GM12874 (cell line): ENCODE results near the gene ATP6V1B1.

ENCODE experiments used
- TF ChIP-seq, protein P1 (sequence below): IDR thresholded peaks from 2 replicates; pipeline ENCODE4 v1.5.1; 2011; ENCODE audit warnings: low read depth, mild to moderate bottlenecking, control low read depth, low read length, moderate library complexity; ENCODE audit not compliant: insufficient read depth

ATP6V1B1 gene

GRCh38 chr2:70903171-70903570 is 32.5 kb upstream of the ATP6V1B1 start:
- TF ChIP-seq, protein P1, sequence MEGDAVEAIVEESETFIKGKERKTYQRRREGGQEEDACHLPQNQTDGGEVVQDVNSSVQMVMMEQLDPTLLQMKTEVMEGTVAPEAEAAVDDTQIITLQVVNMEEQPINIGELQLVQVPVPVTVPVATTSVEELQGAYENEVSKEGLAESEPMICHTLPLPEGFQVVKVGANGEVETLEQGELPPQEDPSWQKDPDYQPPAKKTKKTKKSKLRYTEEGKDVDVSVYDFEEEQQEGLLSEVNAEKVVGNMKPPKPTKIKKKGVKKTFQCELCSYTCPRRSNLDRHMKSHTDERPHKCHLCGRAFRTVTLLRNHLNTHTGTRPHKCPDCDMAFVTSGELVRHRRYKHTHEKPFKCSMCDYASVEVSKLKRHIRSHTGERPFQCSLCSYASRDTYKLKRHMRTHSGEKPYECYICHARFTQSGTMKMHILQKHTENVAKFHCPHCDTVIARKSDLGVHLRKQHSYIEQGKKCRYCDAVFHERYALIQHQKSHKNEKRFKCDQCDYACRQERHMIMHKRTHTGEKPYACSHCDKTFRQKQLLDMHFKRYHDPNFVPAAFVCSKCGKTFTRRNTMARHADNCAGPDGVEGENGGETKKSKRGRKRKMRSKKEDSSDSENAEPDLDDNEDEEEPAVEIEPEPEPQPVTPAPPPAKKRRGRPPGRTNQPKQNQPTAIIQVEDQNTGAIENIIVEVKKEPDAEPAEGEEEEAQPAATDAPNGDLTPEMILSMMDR: no peak

DNA sequence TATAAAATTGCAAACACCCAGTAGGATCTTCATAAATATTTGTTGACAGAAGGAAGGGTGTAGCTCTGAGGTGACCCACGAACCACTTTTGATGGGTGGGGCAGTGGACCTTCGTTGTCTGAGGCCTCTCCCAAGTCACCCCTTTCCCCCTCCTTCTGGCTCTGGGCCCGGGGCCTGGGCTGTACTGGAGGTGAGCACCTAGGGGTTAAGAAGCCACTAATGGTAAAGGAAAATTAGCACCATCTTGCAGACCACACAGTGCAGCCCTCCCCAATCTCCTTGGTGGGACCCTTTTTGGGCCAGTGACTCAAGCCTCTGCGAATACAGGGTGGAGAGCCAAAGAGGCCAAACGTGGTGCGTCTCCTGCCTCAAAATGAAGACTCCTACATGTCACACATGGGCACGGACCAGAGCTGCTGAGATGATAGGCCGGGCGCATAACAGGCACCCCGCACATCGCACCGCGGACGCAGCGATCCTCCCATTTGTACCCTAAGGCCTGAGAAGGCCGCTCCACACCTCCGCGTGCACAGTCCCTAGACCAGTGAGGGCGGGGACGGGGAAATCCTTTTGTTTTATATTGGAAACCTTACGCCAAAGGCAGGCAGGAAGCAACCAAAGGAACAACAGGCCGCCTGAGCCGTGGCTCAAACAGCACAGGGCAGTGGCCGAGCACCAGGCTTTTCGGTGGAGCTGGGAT is 31.9 kb upstream of the ATP6V1B1 start:
- TF ChIP-seq, protein P1: no peak

DNA sequence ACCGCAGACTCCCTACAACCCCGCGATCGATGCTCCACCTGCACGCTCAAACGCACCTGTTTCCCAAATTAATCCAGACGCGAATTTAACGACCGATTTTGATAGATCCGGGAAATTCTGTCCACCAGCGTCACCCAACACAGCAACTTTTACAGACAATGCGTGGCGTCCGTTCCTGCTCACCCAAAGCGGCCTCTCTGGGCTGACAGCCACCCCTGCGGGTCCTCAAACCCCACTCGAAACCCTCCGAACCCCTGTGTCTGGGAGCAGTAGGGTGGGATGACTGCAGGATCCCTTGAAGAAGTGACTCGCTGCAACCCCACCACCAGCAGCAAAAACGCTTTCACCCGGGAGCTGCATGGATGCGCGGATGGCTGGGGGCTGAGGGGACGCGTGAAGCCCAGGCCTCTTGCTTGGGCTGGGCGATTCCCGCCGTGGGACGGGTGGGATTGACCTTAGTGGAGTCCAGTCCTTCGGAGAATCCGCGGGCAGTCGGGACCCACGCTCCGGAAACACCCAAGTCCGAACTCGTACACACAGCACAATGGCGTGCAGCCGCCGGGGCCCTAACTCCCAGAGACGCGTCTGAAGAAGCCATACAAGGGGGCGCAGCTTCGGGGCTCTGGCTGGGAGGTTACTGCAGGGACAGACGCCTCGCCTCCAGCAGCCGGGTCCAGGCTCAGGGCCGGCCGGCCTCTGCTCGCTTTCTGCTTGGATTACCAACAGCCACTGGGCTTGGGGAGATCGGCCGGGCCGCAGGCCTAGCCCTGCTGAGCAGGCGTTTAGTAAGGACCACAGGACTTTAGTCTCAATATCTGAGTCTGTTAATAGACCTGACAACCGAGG is 31.1 kb upstream of the ATP6V1B1 start:
- TF ChIP-seq, protein P1: no peak

- TF ChIP-seq, protein P1: no peak
These were observed 30.0 kb upstream of the ATP6V1B1 start for GRCh38 chr2:70905443-70906421.

GRCh38 chr2:70906439-70907005 is 29.2 kb upstream of the ATP6V1B1 start:
- TF ChIP-seq, protein P1: no peak

GRCh38 chr2:70907130-70908057 is 28.3 kb upstream of the ATP6V1B1 start:
- TF ChIP-seq, protein P1: no peak
